Neuronal stem cell (in vitro differentiated cells): ENCODE results near the gene ABCB4.

Experiments used
- DNase-seq: peaks from one replicate; pipeline ENCODE4 v3.0.0-alpha.2; 2013; ENCODE audit warnings: low spot score
- H2AFZ ChIP-seq: one replicate; pipeline ENCODE4 v1.6.1; 2013; ENCODE audit warnings: mild to moderate bottlenecking, low read length, inconsistent platforms
- H2AK5ac ChIP-seq: 2 replicates; pipeline ENCODE4 v1.6.1; 2013; ENCODE audit warnings: low read depth, mild to moderate bottlenecking, inconsistent platforms, low read length, moderate library complexity, mixed read lengths
- H2BK120ac ChIP-seq: 2 replicates; pipeline ENCODE4 v1.6.1; 2013; ENCODE audit warnings: low read depth, mild to moderate bottlenecking, inconsistent platforms, low read length, moderate library complexity, mixed read lengths
- H2BK12ac ChIP-seq: one replicate; pipeline ENCODE4 v1.6.1; 2013; ENCODE audit warnings: low read length, inconsistent platforms
- H2BK15ac ChIP-seq: 2 replicates; pipeline ENCODE4 v1.6.1; 2013; ENCODE audit warnings: mild to moderate bottlenecking, low read length, inconsistent platforms, mixed read lengths
- H2BK5ac ChIP-seq: one replicate; pipeline ENCODE4 v1.6.1; 2013; ENCODE audit warnings: inconsistent platforms, mild to moderate bottlenecking, low read length, moderate library complexity
- H3K14ac ChIP-seq: one replicate; pipeline ENCODE4 v1.6.1; 2013; ENCODE audit warnings: low read length, inconsistent platforms
- H3K18ac ChIP-seq: 2 replicates; pipeline ENCODE4 v1.6.1; 2013; ENCODE audit warnings: low read length, inconsistent platforms
- H3K23ac ChIP-seq: 2 replicates; pipeline ENCODE4 v1.6.1; 2013; ENCODE audit warnings: low read depth, mild to moderate bottlenecking, mixed read lengths, low read length, inconsistent platforms; ENCODE audit not compliant: poor library complexity
- H3K27ac ChIP-seq: replicated peaks from 3 replicates; pipeline ENCODE4 v1.5.1; 2013; ENCODE audit warnings: low read length, inconsistent platforms
- H3K27me3 ChIP-seq, 3 experiments: 2 replicates each; pipeline ENCODE4 v1.6.1; 2013; ENCODE audit warnings: low read length in 3 of 3, mild to moderate bottlenecking in 2 of 3, inconsistent platforms in 1 of 3, low read depth in 1 of 3, mixed read lengths in 1 of 3, moderate library complexity in 1 of 3; ENCODE audit not compliant: control insufficient read depth in 3 of 3, insufficient read depth in 3 of 3
- H3K36me3 ChIP-seq, 2 donors: replicated peaks in 1 of 2; 2 replicates each; pipeline ENCODE4 v1.6.1; 2013; ENCODE audit warnings: low read length in 2 of 2; ENCODE audit not compliant: control insufficient read depth in 2 of 2, insufficient read depth in 2 of 2
- H3K4ac ChIP-seq: 2 replicates; pipeline ENCODE4 v1.6.1; 2013; ENCODE audit warnings: inconsistent platforms, mild to moderate bottlenecking, low read length, moderate library complexity
- H3K4me1 ChIP-seq, 2 donors: 1 replicate in 1 of 2; 2 replicates in 1 of 2; pipeline ENCODE4 v1.6.1; 2013; ENCODE audit warnings: low read length in 2 of 2, low read depth in 1 of 2; ENCODE audit not compliant: control insufficient read depth in 2 of 2, insufficient read depth in 1 of 2
- H3K4me2 ChIP-seq: one replicate; pipeline ENCODE4 v1.6.1; 2013; ENCODE audit warnings: mild to moderate bottlenecking, low read length, inconsistent platforms; ENCODE audit not compliant: insufficient read depth, poor library complexity, severe bottlenecking
- H3K4me3 ChIP-seq, 2 donors: 2 replicates each; pipeline ENCODE4 v1.5.1; 2013; ENCODE audit warnings: low read length in 2 of 2, mild to moderate bottlenecking in 2 of 2, inconsistent platforms in 1 of 2, moderate library complexity in 1 of 2
- H3K79me1 ChIP-seq: one replicate; pipeline ENCODE4 v1.6.1; 2013; ENCODE audit warnings: low read depth, mild to moderate bottlenecking, inconsistent platforms, low read length, moderate library complexity
- H3K9ac ChIP-seq: one replicate; pipeline ENCODE4 v1.6.1; 2013; ENCODE audit warnings: mild to moderate bottlenecking, low read depth, low read length, inconsistent platforms; ENCODE audit not compliant: poor library complexity
- H3K9me3 ChIP-seq, 2 donors: replicated peaks in 1 of 2; 2 replicates each; pipeline versions ENCODE3 to v1.6.1; 2013; ENCODE audit warnings: low read length in 2 of 2, mild to moderate bottlenecking in 2 of 2, inconsistent platforms in 1 of 2, low read depth in 1 of 2, mixed read lengths in 1 of 2, moderate library complexity in 1 of 2; ENCODE audit not compliant: control insufficient read depth in 2 of 2, insufficient read depth in 1 of 2
- H4K8ac ChIP-seq: one replicate; pipeline ENCODE4 v1.6.1; 2013; ENCODE audit warnings: low read depth, mild to moderate bottlenecking, inconsistent platforms, low read length, moderate library complexity
- H4K91ac ChIP-seq: one replicate; pipeline ENCODE4 v1.6.1; 2013; ENCODE audit warnings: low read length, low read depth, mild to moderate bottlenecking, inconsistent platforms; ENCODE audit not compliant: poor library complexity
- WGBS, 2 donors: extraction: QIAGEN DNeasy Blood & Tissue Kit; methylation state at CpG; one replicate each; pipeline ENCODE4 v1.1.7; 2013; ENCODE audit warnings: missing lambda C conversion rate in 2 of 2, mixed read lengths in 1 of 2; ENCODE audit not compliant: insufficient read length in 2 of 2, insufficient replicate concordance in 1 of 2; ENCODE audit errors: extremely low coverage in 2 of 2; 5-methylcytosine and 5-hydroxymethylcytosine counted together

ABCB4 gene

DNA sequence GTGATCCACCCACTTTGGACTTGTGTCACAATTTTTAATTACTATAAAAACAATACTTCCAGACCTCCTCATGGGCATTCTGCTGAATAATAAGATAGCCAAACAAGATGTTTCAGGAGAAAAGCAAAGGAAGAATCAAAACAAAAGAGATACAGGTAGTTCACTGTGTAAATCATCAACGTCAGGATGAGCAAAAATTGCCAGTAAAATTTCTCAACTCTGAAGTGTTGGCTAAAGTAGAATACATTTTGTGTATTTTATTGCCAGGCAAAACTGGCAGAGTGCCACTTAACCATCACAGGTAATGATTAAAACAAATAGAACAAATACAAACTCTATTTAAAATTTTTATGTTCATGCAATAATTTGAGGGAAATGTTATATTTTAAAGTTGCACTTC, 24.8 kb downstream of the ABCB4 start:
- H2BK5ac ChIP-seq = no peak overlapping the region
- H3K27ac ChIP-seq = no peak overlapping the region
- H3K27me3 ChIP-seq = no peaks in the 10 kb centered on the region

DNA sequence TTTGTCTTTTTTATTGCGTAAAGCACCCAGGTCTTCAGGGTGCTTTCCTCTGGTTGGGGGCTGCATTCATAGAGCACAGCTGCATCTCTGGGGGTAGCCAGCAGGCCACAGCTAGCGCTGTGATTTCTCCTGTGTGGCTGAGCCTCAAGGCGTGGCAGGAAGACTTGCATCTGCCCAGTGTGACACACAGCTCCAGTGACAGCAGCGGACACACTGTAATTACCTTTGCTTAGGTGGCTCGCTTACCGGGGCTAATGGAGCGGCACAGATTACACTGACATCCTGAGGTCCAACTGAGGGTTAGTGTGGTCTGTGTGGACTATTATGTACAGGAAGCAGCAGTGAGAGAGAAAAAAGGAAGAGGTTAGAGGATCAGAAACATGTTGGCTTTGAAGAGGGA, 27.1 kb downstream of the ABCB4 start:
- no peaks in the 10 kb centered on the region for H3K36me3 ChIP-seq
- no CpG with 5 or more reads among the region's 7 CpGs for WGBS, 2 donors
- no peak overlapping the region for H3K9ac ChIP-seq
- H2BK15ac ChIP-seq = no peak overlapping the region
- H3K27ac ChIP-seq = no peak overlapping the region
- no peak overlapping the region for H3K23ac ChIP-seq
- H3K27me3 ChIP-seq = no peaks in the 10 kb centered on the region
- H2BK5ac ChIP-seq = no peak overlapping the region
- no peaks in the 10 kb centered on the region for H3K79me1 ChIP-seq
- no peak overlapping the region for H4K91ac ChIP-seq
- no peak overlapping the region for H2BK12ac ChIP-seq
- no peak overlapping the region for H4K8ac ChIP-seq
- no peak overlapping the region for H3K18ac ChIP-seq
- H3K4ac ChIP-seq = no peak overlapping the region
- no peaks in the 10 kb centered on the region for H3K9me3 ChIP-seq
- H3K4me3 ChIP-seq = no peak overlapping the region
- H2AK5ac ChIP-seq = no peak overlapping the region
- DNase-seq = no peak
- H3K4me1 ChIP-seq = peaks cover 5 to 7% of the 10 kb centered on the region in 2 donors
- no peak overlapping the region for H3K4me2 ChIP-seq
- H3K14ac ChIP-seq = no peak overlapping the region
- peak overlapping the region; percentile 66 for H2AFZ ChIP-seq
- H2BK120ac ChIP-seq = no peak overlapping the region

More for the DNA sequence above, 24.8 kb downstream of the ABCB4 start:
- Histone ChIP-seq H4K91ac (no peak overlapping the region), H2BK120ac (no peak overlapping the region), H3K4ac (no peak overlapping the region), H2AK5ac (no peak overlapping the region), H3K4me3 (no peak overlapping the region), H3K79me1 (no peaks in the 10 kb centered on the region), H2BK12ac (no peak overlapping the region), H3K9ac (no peak overlapping the region), H3K4me1 (peaks cover 6 to 7% of the 10 kb centered on the region in 2 donors), H2BK15ac (no peak overlapping the region), H3K4me2 (no peak overlapping the region), H3K18ac (no peak overlapping the region), H2AFZ (no peak overlapping the region), H3K9me3 (no peaks in the 10 kb centered on the region), H3K14ac (no peak overlapping the region), H4K8ac (no peak overlapping the region), H3K36me3 (no peaks in the 10 kb centered on the region), H3K23ac (no peak overlapping the region)
- no peak for DNase-seq
- WGBS, 2 donors = no CpG with 5 or more reads among the region's 1 CpG

DNA sequence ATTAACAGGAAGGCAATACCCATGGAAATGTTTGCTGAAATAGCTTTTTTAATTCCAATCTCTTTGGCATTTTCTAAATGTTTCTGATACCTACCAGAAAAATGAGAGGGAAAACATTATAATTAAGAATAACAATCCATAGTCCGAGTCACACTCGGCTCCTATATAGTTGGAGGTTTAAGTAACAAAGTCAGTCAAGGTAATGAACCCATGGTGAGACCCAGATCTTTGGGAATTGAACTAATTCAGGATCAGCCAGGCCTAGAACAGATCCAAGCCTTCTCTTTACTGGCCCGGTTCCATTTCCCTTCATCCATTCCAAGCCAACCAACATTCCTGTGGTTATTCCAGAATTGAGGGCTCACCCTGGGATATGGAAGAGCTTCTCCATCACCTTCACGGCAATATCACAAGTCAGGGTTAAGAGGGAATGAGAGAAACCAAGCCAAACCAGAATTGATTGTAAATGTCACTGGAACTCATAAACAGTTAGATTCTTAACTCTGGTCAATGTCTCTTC, 28.3 kb downstream of the ABCB4 start:
- Histone ChIP-seq H3K36me3 (no peaks in the 10 kb centered on the region), H3K4me2 (no peak overlapping the region), H3K79me1 (no peaks in the 10 kb centered on the region), H2BK120ac (no peak overlapping the region), H3K27ac (no peak overlapping the region), H3K27me3 (no peaks in the 10 kb centered on the region), H3K14ac (no peak overlapping the region), H2AK5ac (no peak overlapping the region), H3K4me3 (no peak overlapping the region), H3K4ac (no peak overlapping the region), H3K23ac (no peak overlapping the region), H4K8ac (no peak overlapping the region), H3K4me1 (peaks cover 5 to 7% of the 10 kb centered on the region in 2 donors), H2BK5ac (no peak overlapping the region), H3K9ac (no peak overlapping the region), H3K9me3 (no peaks in the 10 kb centered on the region), H2AFZ (no peak overlapping the region), H4K91ac (no peak overlapping the region), H3K18ac (no peak overlapping the region), H2BK12ac (no peak overlapping the region), H2BK15ac (no peak overlapping the region)
- no CpG with 5 or more reads among the region's 4 CpGs for WGBS, 2 donors
- DNase-seq = no peak

- no peak overlapping the region for H3K9ac ChIP-seq
- H3K14ac ChIP-seq = no peak overlapping the region
- no peak overlapping the region for H3K27ac ChIP-seq
- H4K91ac ChIP-seq = no peak overlapping the region
- no peak overlapping the region for H2AFZ ChIP-seq
- H4K8ac ChIP-seq = no peak overlapping the region
- H3K36me3 ChIP-seq = no peaks in the 10 kb centered on the region
- H3K4ac ChIP-seq = no peak overlapping the region
- no CpG with 5 or more reads among the region's 4 CpGs for WGBS, 2 donors
- H3K4me2 ChIP-seq = no peak overlapping the region
- no peak overlapping the region for H2AK5ac ChIP-seq
- no peaks in the 10 kb centered on the region for H3K9me3 ChIP-seq
- H2BK120ac ChIP-seq = no peak overlapping the region
- DNase-seq = no peak
- H3K4me3 ChIP-seq = no peak overlapping the region
- no peak overlapping the region for H3K23ac ChIP-seq
- H3K4me1 ChIP-seq = peaks cover 5 to 7% of the 10 kb centered on the region in 2 donors
- H3K79me1 ChIP-seq = no peaks in the 10 kb centered on the region
- H3K27me3 ChIP-seq = no peaks in the 10 kb centered on the region
- H2BK5ac ChIP-seq = no peak overlapping the region
- no peak overlapping the region for H2BK15ac ChIP-seq
- no peak overlapping the region for H2BK12ac ChIP-seq
- no peak overlapping the region for H3K18ac ChIP-seq
These were observed 29.6 kb downstream of the ABCB4 start for GRCh38 chr7:87445897-87446296.
